ENCODE measurements around the gene SPTBN2. TPM values are rescaled to one million over a fixed set of nuclear protein-coding genes. Genes with fewer than 3 reads are reported as not detected.

Gene SPTBN2
- total RNA-seq, 4 donors from 2014 or later = 337 to 544 (median 450) TPM

GRCh38 chr11:66637557-66638176 lies 91.3 kb downstream of the SPTBN2 start:
- DNase-seq (ENCODE audit: low spot score in 2 of 2) = no peak
- 42% methylated on average over 11 of the region's 12 CpGs for WGBS
- H3K27me3 ChIP-seq = no peaks in the 10 kb centered on the region
- peak overlapping the region; percentile 62 for H3K4me3 ChIP-seq
- peaks cover 58% of the 10 kb centered on the region for H3K4me1 ChIP-seq
- H3K9me3 ChIP-seq = no peaks in the 10 kb centered on the region
- peaks cover 25% of the 10 kb centered on the region for H3K36me3 ChIP-seq
- peak overlapping the region; percentile 78 for H3K27ac ChIP-seq
- TF ChIP-seq CTCF (IDR thresholded peaks at IDR 0.05) = no peak
- TF ChIP-seq POLR2A (IDR thresholded peaks at IDR 0.05) = no peak
- no peak for TF ChIP-seq EP300 (IDR thresholded peaks at IDR 0.05)
- no peak for TF ChIP-seq POLR2AphosphoS5 (IDR thresholded peaks at IDR 0.05)

GRCh38 chr11:66636411-66636810 lies 92.6 kb downstream of the SPTBN2 start:
- TF ChIP-seq EP300 (IDR thresholded peaks at IDR 0.05) (no peak), POLR2A (IDR thresholded peaks at IDR 0.05) (no peak), CTCF (IDR thresholded peaks at IDR 0.05) (no peak), POLR2AphosphoS5 (IDR thresholded peaks at IDR 0.05) (no peak)
- H3K9me3 ChIP-seq = no peaks in the 10 kb centered on the region
- 74% methylated on average over 3 of the region's 3 CpGs for WGBS
- DNase-seq (ENCODE audit: low spot score in 2 of 2) = no peak
- H3K36me3 ChIP-seq = peaks cover 19% of the 10 kb centered on the region
- peaks cover 45% of the 10 kb centered on the region for H3K4me1 ChIP-seq
- H3K27me3 ChIP-seq = no peaks in the 10 kb centered on the region
- no peak overlapping the region for H3K27ac ChIP-seq
- H3K4me3 ChIP-seq = no peak overlapping the region

Other genes with a start within 250 kb of the SPTBN2 start
- gene DPP3, start 248.8 kb downstream of the SPTBN2 start, total RNA-seq = 10 to 100 TPM; 12.2 to 23.0 (median 22.2) TPM
- 10 to 100 TPM; 35.5 to 85.2 (median 57.0) TPM for gene BBS1, start 218.6 kb downstream of the SPTBN2 start, total RNA-seq
- 10 to 100 TPM; 13.9 to 37.2 (median 15.3) TPM for gene ZDHHC24, start 183.2 kb downstream of the SPTBN2 start, total RNA-seq
- not detected for gene ACTN3, start 182.3 kb downstream of the SPTBN2 start, total RNA-seq
- gene CTSF, start 160.6 kb downstream of the SPTBN2 start, total RNA-seq = 100 to 1,000 TPM in 1 of 4 donors, 10 to 100 TPM in 3; 61.6 to 114 (median 83.2) TPM
- under 1 TPM in 2 of 4 donors, not detected in 2; 0.30 to 0.55 TPM for gene CCDC87, start 136.2 kb downstream of the SPTBN2 start, total RNA-seq
- 10 to 100 TPM; 14.1 to 36.3 (median 20.2) TPM for gene CCS, start 136.0 kb downstream of the SPTBN2 start, total RNA-seq
- 10 to 100 TPM; 53.2 to 96.1 (median 84.5) TPM for gene RBM14, start 112.6 kb downstream of the SPTBN2 start, total RNA-seq
- gene RBM4, start 90.5 kb downstream of the SPTBN2 start, total RNA-seq = 10 to 100 TPM; 82.5 to 100.0 (median 91.4) TPM
- gene RBM4B, start 51.3 kb downstream of the SPTBN2 start, total RNA-seq = 10 to 100 TPM; 16.7 to 27.1 (median 22.0) TPM
- gene RCE1, start 114.2 kb upstream of the SPTBN2 start, total RNA-seq = 10 to 100 TPM; 32.2 to 54.4 (median 42.8) TPM
- gene LRFN4, start 127.8 kb upstream of the SPTBN2 start, total RNA-seq = 1 to 10 TPM; 6.0 to 8.5 (median 8.3) TPM
- gene PC, start 229.2 kb upstream of the SPTBN2 start, total RNA-seq = 10 to 100 TPM; 10.8 to 25.4 (median 13.9) TPM
- not detected for gene C11orf86, start 246.1 kb upstream of the SPTBN2 start, total RNA-seq

All from suprapubic skin (tissue), 4 donors.